Prostate gland (tissue), 2 donors: ENCODE measurements around the gene OAS2.

Experiments
- POLR2A ChIP-seq: fragments of 450-650 bp; IDR thresholded peaks from one replicate; pipeline ENCODE4 v1.6.1; 2016; ENCODE audit warnings: antibody characterized with exemption, mild to moderate bottlenecking
- TF ChIP-seq, protein P1 (sequence below), 4 experiments: fragments of 200-600 bp in 2 of 4; fragments of 450-650 bp in 2 of 4; sonication (generic) in 2 of 4; IDR thresholded peaks; 1 replicate in 3 of 4; 2 replicates in 1 of 4; pipeline ENCODE4 v1.5.1; 2016 to 2019; ENCODE audit warnings: antibody characterized with exemption in 4 of 4, mild to moderate bottlenecking in 2 of 4, moderate library complexity in 2 of 4

DNA sequence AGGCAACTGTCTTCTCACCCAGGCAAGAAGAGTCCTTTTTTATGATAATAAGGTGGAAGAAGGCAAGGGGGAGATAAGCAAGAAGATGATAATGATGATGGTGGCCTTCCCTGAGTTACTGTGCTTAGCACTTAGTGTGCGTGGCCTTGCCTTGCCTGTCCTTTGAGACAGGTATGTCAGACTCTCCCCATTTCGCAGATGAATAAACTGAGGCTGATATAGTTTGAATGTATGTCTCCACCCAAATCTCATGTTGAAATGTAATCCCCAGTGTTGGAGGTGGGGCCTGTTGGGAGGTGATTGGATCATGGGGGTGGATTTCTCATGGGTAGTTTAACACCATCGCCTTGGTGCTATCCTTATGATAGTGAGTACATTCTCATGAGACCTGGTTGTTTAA lies 48.6 kb upstream of the OAS2 start:
- no peak for TF ChIP-seq POLR2A
- TF ChIP-seq, protein P1, sequence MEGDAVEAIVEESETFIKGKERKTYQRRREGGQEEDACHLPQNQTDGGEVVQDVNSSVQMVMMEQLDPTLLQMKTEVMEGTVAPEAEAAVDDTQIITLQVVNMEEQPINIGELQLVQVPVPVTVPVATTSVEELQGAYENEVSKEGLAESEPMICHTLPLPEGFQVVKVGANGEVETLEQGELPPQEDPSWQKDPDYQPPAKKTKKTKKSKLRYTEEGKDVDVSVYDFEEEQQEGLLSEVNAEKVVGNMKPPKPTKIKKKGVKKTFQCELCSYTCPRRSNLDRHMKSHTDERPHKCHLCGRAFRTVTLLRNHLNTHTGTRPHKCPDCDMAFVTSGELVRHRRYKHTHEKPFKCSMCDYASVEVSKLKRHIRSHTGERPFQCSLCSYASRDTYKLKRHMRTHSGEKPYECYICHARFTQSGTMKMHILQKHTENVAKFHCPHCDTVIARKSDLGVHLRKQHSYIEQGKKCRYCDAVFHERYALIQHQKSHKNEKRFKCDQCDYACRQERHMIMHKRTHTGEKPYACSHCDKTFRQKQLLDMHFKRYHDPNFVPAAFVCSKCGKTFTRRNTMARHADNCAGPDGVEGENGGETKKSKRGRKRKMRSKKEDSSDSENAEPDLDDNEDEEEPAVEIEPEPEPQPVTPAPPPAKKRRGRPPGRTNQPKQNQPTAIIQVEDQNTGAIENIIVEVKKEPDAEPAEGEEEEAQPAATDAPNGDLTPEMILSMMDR (IDR thresholded peaks at IDR 0.05), result no peak
